Measurements from ENCODE around the gene AGAP9.
"Not testable (repeated sequence)": the region's sequence is repeated elsewhere in the genome, so short reads cannot be mapped to it uniquely, and the experiment has no call there.

GRCh38 chr10:47564318-47564717, 40.9 kb upstream of the AGAP9 start:
- TF ChIP-seq CTCF (IDR thresholded peaks at IDR 0.05; ENCODE audit: low read depth, low read length); EZH2phosphoT487 (IDR thresholded peaks at IDR 0.05; ENCODE audit: low read depth): not testable (repeated sequence)

Measured in OCI-LY3 (cell line).